Left ventricle myocardium inferior (tissue), 1 donor: Measurements from ENCODE around the gene ATP8B1. TPM values are rescaled to one million over a fixed set of nuclear protein-coding genes. Genes with fewer than 3 reads are reported as not detected.
"Not testable (repeated sequence)": the region's sequence is repeated elsewhere in the genome, so short reads cannot be mapped to it uniquely, and the experiment has no call there.

Experiments used
- DNase-seq: peaks from one replicate; pipeline ENCODE4 v3.0.0-alpha.2; 2020
- H3K27ac ChIP-seq: fragments of 200-600 bp; replicated peaks from 2 replicates; pipeline ENCODE4 v1.8.0; 2021
- H3K27me3 ChIP-seq: fragments of 200-600 bp; 2 replicates; pipeline ENCODE4 v1.8.0; 2021; ENCODE audit warnings: low read depth
- H3K36me3 ChIP-seq: fragments of 200-600 bp; 2 replicates; pipeline ENCODE4 v1.8.0; 2021
- H3K4me1 ChIP-seq: fragments of 200-600 bp; 2 replicates; pipeline ENCODE4 v1.8.0; 2021
- H3K4me3 ChIP-seq: fragments of 200-600 bp; 2 replicates; pipeline ENCODE4 v1.8.0; 2021; ENCODE audit warnings: mild to moderate bottlenecking, moderate library complexity
- H3K9me3 ChIP-seq: fragments of 200-600 bp; replicated peaks from 2 replicates; pipeline ENCODE4 v1.8.0; 2021
- CTCF ChIP-seq: fragments of 200-600 bp; IDR thresholded peaks from 2 replicates; pipeline ENCODE4 v1.8.0; 2021; ENCODE audit warnings: antibody characterized with exemption, mild to moderate bottlenecking, borderline replicate concordance
- intact Hi-C: fragments of 100-400 bp; cut with micrococcal nuclease; formaldehyde crosslinking; loops from one replicate; pipeline ENCODE4 v1.11.0; 2022
- total RNA-seq: library from RNA; stranded (reverse); fragmentation: NEBNext Ultra II Directional; extraction: Animal tissue kit (Norgen Biotek cat#: 25700); gene quantifications from one replicate; pipeline ENCODE4 v1.2.1, GENCODE V29; 2021
- donor health status: DM: no; HTN: yes; CAD: no; lungs with severe emphysema.

The ATP8B1 gene
- total RNA-seq, 1 donor from 2014 or later, result 8.6 TPM

GRCh38 chr18:57744211-57744694 lies 58.9 kb downstream of the ATP8B1 start:
- no peak for TF ChIP-seq CTCF
- H3K9me3 ChIP-seq, result peaks cover 10% of the 10 kb centered on the region
- H3K4me1 ChIP-seq, result peaks cover 42% of the 10 kb centered on the region
- H3K27ac ChIP-seq, result peak overlapping the region; percentile 65
- H3K36me3 ChIP-seq, result peaks cover 6% of the 10 kb centered on the region
- H3K4me3 ChIP-seq, result no peak overlapping the region
- H3K27me3 ChIP-seq, result no peaks in the 10 kb centered on the region
- no peak for DNase-seq
- intact Hi-C loops, result no loop called here

GRCh38 chr18:57743008-57743407 lies 60.1 kb downstream of the ATP8B1 start:
- TF ChIP-seq CTCF, result no peak
- DNase-seq, result no peak
- H3K27me3 ChIP-seq, result no peaks in the 10 kb centered on the region
- intact Hi-C loops, result no loop called here
- H3K4me3 ChIP-seq, result no peak overlapping the region
- peaks cover 10% of the 10 kb centered on the region for H3K9me3 ChIP-seq
- peaks cover 6% of the 10 kb centered on the region for H3K36me3 ChIP-seq
- H3K27ac ChIP-seq, result peak overlapping the region; percentile 65
- H3K4me1 ChIP-seq, result peaks cover 33% of the 10 kb centered on the region

GRCh38 chr18:57741273-57741672 lies 61.8 kb downstream of the ATP8B1 start:
- Histone ChIP-seq H3K36me3 (peaks cover 6% of the 10 kb centered on the region), H3K9me3 (peaks cover 10% of the 10 kb centered on the region), H3K27me3 (no peaks in the 10 kb centered on the region), H3K27ac (no peak overlapping the region), H3K4me3 (no peak overlapping the region), H3K4me1 (peaks cover 33% of the 10 kb centered on the region)
- TF ChIP-seq CTCF, result no peak
- intact Hi-C loops, result no loop called here
- no peak for DNase-seq

- TF ChIP-seq CTCF, result no peak
- H3K36me3 ChIP-seq, result peaks cover 6% of the 10 kb centered on the region
- H3K27me3 ChIP-seq, result no peaks in the 10 kb centered on the region
- DNase-seq, result no peak
- H3K27ac ChIP-seq, result peak overlapping the region; percentile 7
- peaks cover 10% of the 10 kb centered on the region for H3K9me3 ChIP-seq
- intact Hi-C loops, result no loop called here
- H3K4me1 ChIP-seq, result peaks cover 12% of the 10 kb centered on the region
- no peak overlapping the region for H3K4me3 ChIP-seq
Measured at GRCh38 chr18:57738078-57738477, 65.0 kb downstream of the ATP8B1 start.

- intact Hi-C loops, result no loop called here
- H3K27ac ChIP-seq, result peak overlapping the region; percentile 7
Measured at GRCh38 chr18:57737400-57738060, 65.6 kb downstream of the ATP8B1 start.

GRCh38 chr18:57735042-57735441 lies 68.1 kb downstream of the ATP8B1 start:
- Histone ChIP-seq H3K4me1 (peaks cover 11% of the 10 kb centered on the region), H3K36me3 (peaks cover 15% of the 10 kb centered on the region)
- intact Hi-C loops, H3K27me3 ChIP-seq, DNase-seq, H3K9me3 ChIP-seq, H3K4me3 ChIP-seq, H3K27ac ChIP-seq: not testable (repeated sequence)

More at GRCh38 chr18:57737400-57738060, 65.6 kb downstream of the ATP8B1 start:
- Histone ChIP-seq H3K36me3 (peaks cover 6% of the 10 kb centered on the region), H3K4me1 (peaks cover 11% of the 10 kb centered on the region), H3K27me3 (no peaks in the 10 kb centered on the region), H3K4me3 (no peak overlapping the region), H3K9me3 (peaks cover 10% of the 10 kb centered on the region)
- TF ChIP-seq CTCF, result no peak
- DNase-seq, result peak; percentile 49
